Transverse colon (tissue), 4 donors: ENCODE data around the gene DMRT2. TPM values are rescaled to one million over a fixed set of nuclear protein-coding genes. Genes with fewer than 3 reads are reported as not detected.

Source experiments
- DNase-seq: peaks from one replicate; pipeline ENCODE4 v3.0.0-alpha.2; 2019
- H3K27ac ChIP-seq, 4 donors: fragments of 200-600 bp; sonication (generic); 2 replicates each; pipeline ENCODE4 v1.5.1; 2016 to 2018; ENCODE audit warnings: inconsistent platforms in 4 of 4
- H3K27me3 ChIP-seq: fragments of 200-600 bp; sonication (generic); 2 replicates; pipeline ENCODE4 v1.5.1; 2017; ENCODE audit warnings: inconsistent platforms
- H3K36me3 ChIP-seq, 4 donors: fragments of 200-600 bp; sonication (generic); 2 replicates each; pipeline ENCODE4 v1.5.1; 2017 to 2019; ENCODE audit warnings: inconsistent platforms in 4 of 4
- H3K4me1 ChIP-seq, 4 donors: fragments of 200-600 bp; sonication (generic); 2 replicates each; pipeline ENCODE4 v1.5.1; 2017 to 2020; ENCODE audit warnings: inconsistent platforms in 4 of 4
- H3K4me3 ChIP-seq, 4 donors: fragments of 200-600 bp; sonication (generic); 1 replicate in 1 of 4; 2 replicates in 3 of 4; pipeline versions ENCODE4 v1.5.1 to v1.6.1; 2017 to 2019; ENCODE audit warnings: inconsistent platforms in 4 of 4
- H3K9me3 ChIP-seq, 2 donors: fragments of 200-600 bp; sonication (generic); 2 replicates each; pipeline ENCODE4 v1.5.1; 2017 to 2019; ENCODE audit warnings: inconsistent platforms in 2 of 2
- CTCF ChIP-seq, 5 experiments: fragments of 200-600 bp in 3 of 5; fragments of 450-650 bp in 2 of 5; sonication (generic) in 3 of 5; IDR thresholded peaks; 1 replicate in 2 of 5; 2 replicates in 3 of 5; pipeline ENCODE4 v1.5.1; 2016 to 2017; ENCODE audit warnings: antibody characterized with exemption in 5 of 5, inconsistent platforms in 3 of 5, mild to moderate bottlenecking in 2 of 5, moderate library complexity in 1 of 5
- EP300 ChIP-seq: sonication (generic); formaldehyde crosslinking; IDR thresholded peaks from one replicate; pipeline ENCODE4 v1.6.1; 2017; ENCODE audit warnings: antibody characterized with exemption, low read depth
- POLR2A ChIP-seq: fragments of 450-650 bp; IDR thresholded peaks from one replicate; pipeline ENCODE4 v1.6.1; 2016; ENCODE audit warnings: antibody characterized with exemption, mild to moderate bottlenecking, moderate library complexity
- POLR2AphosphoS5 ChIP-seq, 3 donors: sonication (generic); formaldehyde crosslinking; IDR thresholded peaks; one replicate each; pipeline ENCODE4 v1.6.1; 2016; ENCODE audit warnings: antibody characterized with exemption in 3 of 3
- WGBS, 2 donors: methylation state at CpG; one replicate each; pipeline ENCODE4 v1.1.5; 2018; ENCODE audit warnings: low coverage in 1 of 2; 5-methylcytosine and 5-hydroxymethylcytosine counted together
- in situ Hi-C, 4 donors: fragments of 200-750 bp; cut with MboI; loops; one replicate each; pipeline versions ENCODE4 v1.15.0 to v1.15.1; 2017; ENCODE audit warnings: low sequenced_read_pairs in 3 of 4, low pct_ligation_motif_present in 1 of 4, low pct_unique_long_range_greater_than_20kb in 1 of 4
- intact Hi-C: fragments of 100-400 bp; cut with DNase I; formaldehyde crosslinking; loops from one replicate; pipeline ENCODE4 v1.15.1; 2023; ENCODE audit warnings: low total_unique reads
- total RNA-seq, 4 donors: library from RNA; depleted of rRNA; stranded (reverse); fragments of >200 nt; gene quantifications; one replicate each; pipeline ENCODE4 v1.1.0, GENCODE V29; 2016

DMRT2 gene
- total RNA-seq, 4 donors from 2014 or later: 1.1 to 3.8 (median 2.4) TPM

GRCh38 chr9:1024112-1024511 lies 26.0 kb upstream of the DMRT2 start:
- in situ Hi-C loops: loop anchor here in 2 of 4 donors (25.0 kb wide), 1 partner anchor 412 kb away; no protein-coding TSS in a partner anchor
- H3K27me3 ChIP-seq: peaks cover 33% of the 10 kb centered on the region

GRCh38 chr9:1025131-1025530 lies 25.0 kb upstream of the DMRT2 start:
- in situ Hi-C loops: no loop called here
- H3K9me3 ChIP-seq: peaks cover 0 to 5% of the 10 kb centered on the region in 2 donors
- TF ChIP-seq CTCF (IDR thresholded peaks at IDR 0.05) (no peak), EP300 (no peak), POLR2A (no peak), POLR2AphosphoS5 (IDR thresholded peaks at IDR 0.05) (no peak)
- H3K36me3 ChIP-seq: no peaks in the 10 kb centered on the region
- H3K27ac ChIP-seq: no peak overlapping the region
- intact Hi-C loops: no loop called here
- H3K4me1 ChIP-seq: no peaks in the 10 kb centered on the region
- peaks cover 37% of the 10 kb centered on the region for H3K27me3 ChIP-seq
- H3K4me3 ChIP-seq: no peak overlapping the region
- WGBS, 2 donors: 74% methylated on average over 8 of the region's 8 CpGs; no CpG with 5 or more reads in 1 of the 2 donors
- no peak for DNase-seq

More at GRCh38 chr9:1024112-1024511, 26.0 kb upstream of the DMRT2 start:
- no peak for TF ChIP-seq POLR2AphosphoS5 (IDR thresholded peaks at IDR 0.05)
- TF ChIP-seq EP300: no peak
- no peak for TF ChIP-seq CTCF (IDR thresholded peaks at IDR 0.05)
- no peak for TF ChIP-seq POLR2A
- intact Hi-C loops: no loop called here
- DNase-seq: no peak
- Histone ChIP-seq H3K9me3 (peaks cover 0 to 5% of the 10 kb centered on the region in 2 donors), H3K4me1 (no peaks in the 10 kb centered on the region), H3K27ac (no peak overlapping the region), H3K4me3 (no peak overlapping the region), H3K36me3 (no peaks in the 10 kb centered on the region)
- WGBS, 2 donors: 82 to 86% methylated on average over 1 of the region's 1 CpG

GRCh38 chr9:1026219-1026618 lies 23.9 kb upstream of the DMRT2 start:
- in situ Hi-C loops (no loop called here), intact Hi-C loops (no loop called here)
- H3K9me3 ChIP-seq: peaks cover 0 to 5% of the 10 kb centered on the region in 2 donors
- H3K36me3 ChIP-seq: no peaks in the 10 kb centered on the region
- no peak for DNase-seq
- no peaks in the 10 kb centered on the region for H3K4me1 ChIP-seq
- no peak overlapping the region for H3K27ac ChIP-seq
- TF ChIP-seq POLR2A: no peak
- no peak for TF ChIP-seq POLR2AphosphoS5 (IDR thresholded peaks at IDR 0.05)
- no peak for TF ChIP-seq EP300
- no peak for TF ChIP-seq CTCF (IDR thresholded peaks at IDR 0.05)
- no peak overlapping the region for H3K4me3 ChIP-seq
- peaks cover 34% of the 10 kb centered on the region for H3K27me3 ChIP-seq

- Histone ChIP-seq H3K27me3 (peaks cover 43% of the 10 kb centered on the region), H3K27ac (no peak overlapping the region), H3K9me3 (no peaks in the 10 kb centered on the region), H3K4me3 (no peak overlapping the region), H3K4me1 (no peaks in the 10 kb centered on the region), H3K36me3 (no peaks in the 10 kb centered on the region)
- TF ChIP-seq CTCF (IDR thresholded peaks at IDR 0.05) (no peak), POLR2AphosphoS5 (IDR thresholded peaks at IDR 0.05) (no peak), EP300 (no peak), POLR2A (no peak)
- in situ Hi-C loops: no loop called here
- intact Hi-C loops: no loop called here
- 69% methylated on average over 8 of the region's 8 CpGs for WGBS, 2 donors
- no peak for DNase-seq
Measured at GRCh38 chr9:1028501-1029190, 21.5 kb upstream of the DMRT2 start.
